ENCODE measurements around the gene MKNK2. TPM values are rescaled to one million over a fixed set of nuclear protein-coding genes. Genes with fewer than 3 reads are reported as not detected.

Gene MKNK2
- total and polyA plus RNA-seq, 2 of the 13 experiments (the other 11 are each of a cell fraction or from before 2014, with no cell fraction given): 44.9 to 112 TPM

DNA sequence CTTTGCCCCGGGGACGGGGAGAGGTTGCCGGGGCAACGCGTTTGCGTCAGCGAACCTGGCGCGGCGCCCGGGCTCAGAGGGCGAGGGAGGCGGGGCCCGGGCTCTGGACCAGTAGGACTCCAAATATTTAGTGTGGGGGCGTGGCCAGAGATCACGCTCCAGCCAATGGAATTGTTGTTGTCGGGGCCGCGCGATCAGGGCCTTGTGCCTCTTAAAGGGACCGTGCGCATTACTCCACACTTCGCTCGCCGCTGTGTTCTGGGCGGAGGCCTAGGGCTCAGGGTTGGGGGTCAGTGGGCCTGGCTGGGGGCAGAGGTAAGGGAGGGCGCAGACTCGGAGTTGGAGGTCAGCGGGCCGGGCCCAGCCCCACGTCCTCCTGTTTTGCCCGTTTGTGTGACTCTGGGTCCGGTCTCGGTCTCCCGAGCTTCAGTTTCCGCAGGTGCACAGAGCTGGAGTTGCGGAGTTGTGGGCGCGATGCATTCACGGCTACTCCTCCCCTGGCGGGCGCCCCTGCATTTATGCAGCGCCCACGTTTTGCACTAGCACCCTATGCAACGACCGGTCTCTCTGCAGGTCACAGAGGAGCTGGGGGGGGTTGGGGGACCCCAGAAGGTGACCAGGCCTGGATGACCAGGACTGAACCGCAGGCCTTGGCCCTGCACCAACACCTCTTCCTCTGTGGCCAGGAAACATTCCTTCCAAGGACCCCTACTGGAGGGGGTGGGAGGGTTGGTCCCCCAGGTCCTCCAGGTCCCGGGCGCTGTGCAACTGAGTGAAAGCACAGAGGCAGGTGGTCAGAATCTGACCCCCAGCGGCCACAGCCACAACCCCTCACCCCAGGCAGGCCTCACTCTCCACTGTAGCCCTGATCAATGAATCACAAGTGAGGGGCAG is 10.7 kb upstream of the MKNK2 start (continued):
- TF ChIP-seq NCOA1 (CRISPR knock-in tag; IDR thresholded peaks at IDR 0.05): no peak; the same call in 1 of the 2 replicates
- TF ChIP-seq ZNF253 (CRISPR knock-in tag; IDR thresholded peaks at IDR 0.05; ENCODE audit: borderline replicate concordance): no peak
- TF ChIP-seq CHD4 (IDR thresholded peaks at IDR 0.05; ENCODE audit: borderline replicate concordance, low read length): no peak
- no peak for TF ChIP-seq KLF16 (CRISPR knock-in tag; IDR thresholded peaks at IDR 0.05)
- TF ChIP-seq, protein P1, sequence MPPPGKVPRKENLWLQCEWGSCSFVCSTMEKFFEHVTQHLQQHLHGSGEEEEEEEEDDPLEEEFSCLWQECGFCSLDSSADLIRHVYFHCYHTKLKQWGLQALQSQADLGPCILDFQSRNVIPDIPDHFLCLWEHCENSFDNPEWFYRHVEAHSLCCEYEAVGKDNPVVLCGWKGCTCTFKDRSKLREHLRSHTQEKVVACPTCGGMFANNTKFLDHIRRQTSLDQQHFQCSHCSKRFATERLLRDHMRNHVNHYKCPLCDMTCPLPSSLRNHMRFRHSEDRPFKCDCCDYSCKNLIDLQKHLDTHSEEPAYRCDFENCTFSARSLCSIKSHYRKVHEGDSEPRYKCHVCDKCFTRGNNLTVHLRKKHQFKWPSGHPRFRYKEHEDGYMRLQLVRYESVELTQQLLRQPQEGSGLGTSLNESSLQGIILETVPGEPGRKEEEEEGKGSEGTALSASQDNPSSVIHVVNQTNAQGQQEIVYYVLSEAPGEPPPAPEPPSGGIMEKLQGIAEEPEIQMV (CRISPR knock-in tag; IDR thresholded peaks at IDR 0.05; ENCODE audit: low read depth): no peak
- TF ChIP-seq, protein P2, sequence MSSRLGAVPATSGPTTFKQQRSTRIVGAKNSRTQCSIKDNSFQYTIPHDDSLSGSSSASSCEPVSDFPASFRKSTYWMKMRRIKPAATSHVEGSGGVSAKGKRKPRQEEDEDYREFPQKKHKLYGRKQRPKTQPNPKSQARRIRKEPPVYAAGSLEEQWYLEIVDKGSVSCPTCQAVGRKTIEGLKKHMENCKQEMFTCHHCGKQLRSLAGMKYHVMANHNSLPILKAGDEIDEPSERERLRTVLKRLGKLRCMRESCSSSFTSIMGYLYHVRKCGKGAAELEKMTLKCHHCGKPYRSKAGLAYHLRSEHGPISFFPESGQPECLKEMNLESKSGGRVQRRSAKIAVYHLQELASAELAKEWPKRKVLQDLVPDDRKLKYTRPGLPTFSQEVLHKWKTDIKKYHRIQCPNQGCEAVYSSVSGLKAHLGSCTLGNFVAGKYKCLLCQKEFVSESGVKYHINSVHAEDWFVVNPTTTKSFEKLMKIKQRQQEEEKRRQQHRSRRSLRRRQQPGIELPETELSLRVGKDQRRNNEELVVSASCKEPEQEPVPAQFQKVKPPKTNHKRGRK (CRISPR knock-in tag; IDR thresholded peaks at IDR 0.05): no peak
- TF ChIP-seq MED1 (CRISPR knock-in tag; IDR thresholded peaks at IDR 0.05): no peak; the same call in none of the 2 replicates
- TF ChIP-seq, protein P3, sequence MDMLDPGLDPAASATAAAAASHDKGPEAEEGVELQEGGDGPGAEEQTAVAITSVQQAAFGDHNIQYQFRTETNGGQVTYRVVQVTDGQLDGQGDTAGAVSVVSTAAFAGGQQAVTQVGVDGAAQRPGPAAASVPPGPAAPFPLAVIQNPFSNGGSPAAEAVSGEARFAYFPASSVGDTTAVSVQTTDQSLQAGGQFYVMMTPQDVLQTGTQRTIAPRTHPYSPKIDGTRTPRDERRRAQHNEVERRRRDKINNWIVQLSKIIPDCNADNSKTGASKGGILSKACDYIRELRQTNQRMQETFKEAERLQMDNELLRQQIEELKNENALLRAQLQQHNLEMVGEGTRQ (IDR thresholded peaks at IDR 0.05; ENCODE audit: low read depth, low read length): no peak
- TF ChIP-seq, protein P3 (CRISPR knock-in tag; IDR thresholded peaks at IDR 0.05; ENCODE audit: borderline replicate concordance): no peak
- no peak for TF ChIP-seq ONECUT2 (CRISPR knock-in tag; IDR thresholded peaks at IDR 0.05)
- TF ChIP-seq YY1 (IDR thresholded peaks at IDR 0.05; ENCODE audit: insufficient read depth, insufficient replicate concordance, low read depth, low read length): no peak
- TF ChIP-seq POLR2AphosphoS5 (IDR thresholded peaks at IDR 0.05; ENCODE audit: low read depth, low read length): peak; percentile 91
- TF ChIP-seq TSC22D2 (CRISPR knock-in tag; IDR thresholded peaks at IDR 0.05; ENCODE audit: borderline replicate concordance): peak; percentile 69; the same call in 1 of the 2 replicates
- TF ChIP-seq ARHGAP35 (CRISPR knock-in tag; IDR thresholded peaks at IDR 0.05; ENCODE audit: borderline replicate concordance): no peak
- peak; percentile 31; the same call in 1 of the 2 replicates for TF ChIP-seq ZNF350 (CRISPR knock-in tag; IDR thresholded peaks at IDR 0.05; ENCODE audit: borderline replicate concordance, low read depth)
- TF ChIP-seq, protein P4, sequence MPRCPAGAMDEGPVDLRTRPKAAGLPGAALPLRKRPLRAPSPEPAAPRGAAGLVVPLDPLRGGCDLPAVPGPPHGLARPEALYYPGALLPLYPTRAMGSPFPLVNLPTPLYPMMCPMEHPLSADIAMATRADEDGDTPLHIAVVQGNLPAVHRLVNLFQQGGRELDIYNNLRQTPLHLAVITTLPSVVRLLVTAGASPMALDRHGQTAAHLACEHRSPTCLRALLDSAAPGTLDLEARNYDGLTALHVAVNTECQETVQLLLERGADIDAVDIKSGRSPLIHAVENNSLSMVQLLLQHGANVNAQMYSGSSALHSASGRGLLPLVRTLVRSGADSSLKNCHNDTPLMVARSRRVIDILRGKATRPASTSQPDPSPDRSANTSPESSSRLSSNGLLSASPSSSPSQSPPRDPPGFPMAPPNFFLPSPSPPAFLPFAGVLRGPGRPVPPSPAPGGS (CRISPR knock-in tag; IDR thresholded peaks at IDR 0.05): peak; percentile 15; the same call in 1 of the 2 replicates
- no peak for TF ChIP-seq ZFP36 (IDR thresholded peaks at IDR 0.05; ENCODE audit: borderline replicate concordance, low read depth, low read length, partially characterized antibody)
- TF ChIP-seq ZNF678 (CRISPR knock-in tag; IDR thresholded peaks at IDR 0.05): no peak
- peak; percentile 43 for TF ChIP-seq AGO2 (optimal IDR thresholded peaks at IDR 0.05; ENCODE audit: low read depth, low read length)
- no peak for TF ChIP-seq KMT2A (CRISPR knock-in tag; IDR thresholded peaks at IDR 0.05)
- TF ChIP-seq GTF3A (CRISPR knock-in tag; conservative IDR thresholded peaks at IDR 0.05): no peak
- no peak for TF ChIP-seq ZNF746 (CRISPR knock-in tag; IDR thresholded peaks at IDR 0.05)
- peak; percentile 60; the same call in 1 of the 2 replicates for TF ChIP-seq ZNF619 (CRISPR knock-in tag; IDR thresholded peaks at IDR 0.05)

Data from HepG2 (cell line).